WTC11 (cell line): Measurements from ENCODE around the gene DPYSL5. TPM values are rescaled to one million over a fixed set of nuclear protein-coding genes. Genes with fewer than 3 reads are reported as not detected.

Source experiments
- ATAC-seq: fragments of 200-7000 bp; cut with Tn5 transposase; 2 replicates; pipeline ENCODE4 v1.10.0; 2021; ENCODE audit warnings: mild to moderate bottlenecking, moderate library complexity
- CTCF ChIA-PET: fragments of 300-600 bp; sonication (Branson Sonifier 250); formaldehyde crosslinking; loops from one replicate; lab custom pipeline; 2021; ENCODE audit warnings: antibody characterized with exemption; lab: Charles Lee
- POLR2A ChIA-PET: fragments of 350-600 bp; sonication (Branson Sonifier 250); formaldehyde crosslinking; loops from one replicate; lab custom pipeline; 2021; ENCODE audit warnings: antibody characterized with exemption; lab: Charles Lee
- DNase-seq: peaks from one replicate; pipeline ENCODE4 v3.0.0; 2021; ENCODE audit warnings: low spot score
- H3K27ac Mint-ChIP-seq: 2 replicates; pipeline ENCODE4 v1.8.0; 2021; ENCODE audit warnings: mixed read lengths
- H3K27me3 Mint-ChIP-seq: 2 replicates; pipeline ENCODE4 v1.8.0; 2021; ENCODE audit warnings: low read depth, mild to moderate bottlenecking, moderate library complexity, mixed read lengths
- H3K36me3 Mint-ChIP-seq: 2 replicates; pipeline ENCODE4 v1.8.0; 2021; ENCODE audit warnings: mixed read lengths
- H3K4me1 Mint-ChIP-seq: 2 replicates; pipeline ENCODE4 v1.8.0; 2022; ENCODE audit warnings: mixed read lengths
- H3K4me3 Mint-ChIP-seq: 2 replicates; pipeline ENCODE4 v1.8.0; 2021; ENCODE audit warnings: mild to moderate bottlenecking, moderate library complexity, mixed read lengths
- H3K9me3 Mint-ChIP-seq: 2 replicates; pipeline ENCODE4 v1.8.0; 2021; ENCODE audit warnings: mixed read lengths
- ATF1 ChIP-seq: sonication (generic); formaldehyde crosslinking; IDR thresholded peaks from 2 replicates; pipeline ENCODE4 v1.8.1; 2023; ENCODE audit warnings: mild to moderate bottlenecking, moderate library complexity, missing genetic modification reagents
- ETV6 ChIP-seq: sonication (generic); formaldehyde crosslinking; IDR thresholded peaks from 2 replicates; pipeline ENCODE4 v1.8.1; 2022; ENCODE audit warnings: mild to moderate bottlenecking, missing genetic modification reagents
- FOXJ3 ChIP-seq: sonication (generic); formaldehyde crosslinking; IDR thresholded peaks from 2 replicates; pipeline ENCODE4 v1.9.0; 2021; ENCODE audit warnings: missing genetic modification reagents, mild to moderate bottlenecking, borderline replicate concordance
- FOXK1 ChIP-seq: sonication (generic); formaldehyde crosslinking; IDR thresholded peaks from 2 replicates; pipeline ENCODE4 v1.8.0; 2022; ENCODE audit warnings: mild to moderate bottlenecking, moderate library complexity, missing genetic modification reagents
- MLX ChIP-seq: sonication (generic); formaldehyde crosslinking; IDR thresholded peaks from 2 replicates; pipeline ENCODE4 v1.8.1; 2023; ENCODE audit warnings: mild to moderate bottlenecking, missing genetic modification reagents, moderate library complexity
- NR1H2 ChIP-seq: sonication (generic); formaldehyde crosslinking; IDR thresholded peaks from 2 replicates; pipeline ENCODE4 v1.9.0; 2021; ENCODE audit warnings: mild to moderate bottlenecking, moderate library complexity, missing genetic modification reagents
- NR2C2 ChIP-seq: sonication (generic); formaldehyde crosslinking; IDR thresholded peaks from 2 replicates; pipeline ENCODE4 v1.8.0; 2022; ENCODE audit warnings: mild to moderate bottlenecking, missing genetic modification reagents
- NR3C1 ChIP-seq: sonication (generic); formaldehyde crosslinking; conservative IDR thresholded peaks from 2 replicates; pipeline ENCODE4 v1.8.1; 2023; ENCODE audit warnings: low read depth, mild to moderate bottlenecking, missing genetic modification reagents
- OVOL2 ChIP-seq: fragments of 250-450 bp; sonication (Bioruptor Pico); IDR thresholded peaks from 2 replicates; pipeline ENCODE4 v1.9.0; 2021; ENCODE audit warnings: mild to moderate bottlenecking, borderline replicate concordance
- ZNF423 ChIP-seq: fragments of 250-450 bp; sonication (Bioruptor Pico); IDR thresholded peaks from 2 replicates; pipeline ENCODE4 v2.1.2; 2022; ENCODE audit warnings: mild to moderate bottlenecking, moderate library complexity
- ZNF532 ChIP-seq: fragments of 250-450 bp; sonication (Bioruptor Pico); IDR thresholded peaks from 2 replicates; pipeline ENCODE4 v1.9.0; 2021; ENCODE audit warnings: mild to moderate bottlenecking, borderline replicate concordance
- ZNF671 ChIP-seq: fragments of 250-450 bp; sonication (Bioruptor Pico); IDR thresholded peaks from 2 replicates; pipeline ENCODE4 v1.8.0; 2021; ENCODE audit warnings: mild to moderate bottlenecking
- total RNA-seq: library from RNA; stranded (reverse); gene quantifications from 3 replicates; pipeline ENCODE4 v1.2.3, GENCODE V29; 2021
- TF ChIP-seq, protein P1 (sequence below): fragments of 250-450 bp; sonication (Bioruptor Pico); IDR thresholded peaks from 2 replicates; pipeline ENCODE4 v1.9.0; 2021; ENCODE audit warnings: mild to moderate bottlenecking
- TF ChIP-seq, protein P2 (sequence below): sonication (generic); formaldehyde crosslinking; IDR thresholded peaks from 2 replicates; pipeline ENCODE4 v1.8.1; 2023; ENCODE audit warnings: mild to moderate bottlenecking, missing genetic modification reagents, moderate library complexity
- TF ChIP-seq, protein P3 (sequence below): sonication (generic); formaldehyde crosslinking; conservative IDR thresholded peaks from 2 replicates; pipeline ENCODE4 v1.8.1; 2023; ENCODE audit warnings: mild to moderate bottlenecking, low read depth, missing genetic modification reagents, moderate library complexity
- TF ChIP-seq, protein P4 (sequence below): sonication (generic); formaldehyde crosslinking; IDR thresholded peaks from 2 replicates; pipeline ENCODE4 v1.8.1; 2023; ENCODE audit warnings: mild to moderate bottlenecking, missing genetic modification reagents, borderline replicate concordance
- TF ChIP-seq, protein P5 (sequence below): sonication (generic); formaldehyde crosslinking; IDR thresholded peaks from 2 replicates; pipeline ENCODE4 v1.8.0; 2023; ENCODE audit warnings: mild to moderate bottlenecking, missing genetic modification reagents

DPYSL5 gene
- total RNA-seq, 1 experiment from 2014 or later, result 12.1 TPM

GRCh38 chr2:26853751-26854150, 5.8 kb downstream of the DPYSL5 start (continued):
- TF ChIP-seq ZNF532 (CRISPR knock-in tag) (no peak), ZNF423 (CRISPR knock-in tag) (no peak), ATF1 (CRISPR knock-in tag) (no peak)
- TF ChIP-seq, protein P1, sequence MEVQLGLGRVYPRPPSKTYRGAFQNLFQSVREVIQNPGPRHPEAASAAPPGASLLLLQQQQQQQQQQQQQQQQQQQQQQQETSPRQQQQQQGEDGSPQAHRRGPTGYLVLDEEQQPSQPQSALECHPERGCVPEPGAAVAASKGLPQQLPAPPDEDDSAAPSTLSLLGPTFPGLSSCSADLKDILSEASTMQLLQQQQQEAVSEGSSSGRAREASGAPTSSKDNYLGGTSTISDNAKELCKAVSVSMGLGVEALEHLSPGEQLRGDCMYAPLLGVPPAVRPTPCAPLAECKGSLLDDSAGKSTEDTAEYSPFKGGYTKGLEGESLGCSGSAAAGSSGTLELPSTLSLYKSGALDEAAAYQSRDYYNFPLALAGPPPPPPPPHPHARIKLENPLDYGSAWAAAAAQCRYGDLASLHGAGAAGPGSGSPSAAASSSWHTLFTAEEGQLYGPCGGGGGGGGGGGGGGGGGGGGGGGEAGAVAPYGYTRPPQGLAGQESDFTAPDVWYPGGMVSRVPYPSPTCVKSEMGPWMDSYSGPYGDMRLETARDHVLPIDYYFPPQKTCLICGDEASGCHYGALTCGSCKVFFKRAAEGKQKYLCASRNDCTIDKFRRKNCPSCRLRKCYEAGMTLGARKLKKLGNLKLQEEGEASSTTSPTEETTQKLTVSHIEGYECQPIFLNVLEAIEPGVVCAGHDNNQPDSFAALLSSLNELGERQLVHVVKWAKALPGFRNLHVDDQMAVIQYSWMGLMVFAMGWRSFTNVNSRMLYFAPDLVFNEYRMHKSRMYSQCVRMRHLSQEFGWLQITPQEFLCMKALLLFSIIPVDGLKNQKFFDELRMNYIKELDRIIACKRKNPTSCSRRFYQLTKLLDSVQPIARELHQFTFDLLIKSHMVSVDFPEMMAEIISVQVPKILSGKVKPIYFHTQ, result no peak

GRCh38 chr2:26854283-26854827, 6.4 kb downstream of the DPYSL5 start:
- DNase-seq, result no peak
- H3K36me3 Mint-ChIP-seq, result no peaks in the 10 kb centered on the region
- POLR2A ChIA-PET, result no interaction called here
- ATAC-seq, result no peak
- peaks cover 60% of the 10 kb centered on the region for H3K27me3 Mint-ChIP-seq
- CTCF ChIA-PET, result interaction anchor here (1.5 to 2.9 kb wide), 2 partner anchors 68 to 89 kb away, joined by 6 to 9 read pairs; no protein-coding TSS in a partner anchor
- no peak overlapping the region for H3K27ac Mint-ChIP-seq
- no peaks in the 10 kb centered on the region for H3K4me1 Mint-ChIP-seq
- no peaks in the 10 kb centered on the region for H3K9me3 Mint-ChIP-seq
- no peak overlapping the region for H3K4me3 Mint-ChIP-seq
- TF ChIP-seq ETV6 (CRISPR knock-in tag), result no peak
- no peak for TF ChIP-seq FOXJ3
- no peak for TF ChIP-seq MLX (CRISPR knock-in tag)
- TF ChIP-seq FOXK1, result no peak
- TF ChIP-seq ATF1 (CRISPR knock-in tag), result no peak
- TF ChIP-seq, protein P2, sequence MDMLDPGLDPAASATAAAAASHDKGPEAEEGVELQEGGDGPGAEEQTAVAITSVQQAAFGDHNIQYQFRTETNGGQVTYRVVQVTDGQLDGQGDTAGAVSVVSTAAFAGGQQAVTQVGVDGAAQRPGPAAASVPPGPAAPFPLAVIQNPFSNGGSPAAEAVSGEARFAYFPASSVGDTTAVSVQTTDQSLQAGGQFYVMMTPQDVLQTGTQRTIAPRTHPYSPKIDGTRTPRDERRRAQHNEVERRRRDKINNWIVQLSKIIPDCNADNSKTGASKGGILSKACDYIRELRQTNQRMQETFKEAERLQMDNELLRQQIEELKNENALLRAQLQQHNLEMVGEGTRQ (CRISPR knock-in tag), result no peak
- TF ChIP-seq NR3C1 (CRISPR knock-in tag), result no peak
- TF ChIP-seq, protein P3, sequence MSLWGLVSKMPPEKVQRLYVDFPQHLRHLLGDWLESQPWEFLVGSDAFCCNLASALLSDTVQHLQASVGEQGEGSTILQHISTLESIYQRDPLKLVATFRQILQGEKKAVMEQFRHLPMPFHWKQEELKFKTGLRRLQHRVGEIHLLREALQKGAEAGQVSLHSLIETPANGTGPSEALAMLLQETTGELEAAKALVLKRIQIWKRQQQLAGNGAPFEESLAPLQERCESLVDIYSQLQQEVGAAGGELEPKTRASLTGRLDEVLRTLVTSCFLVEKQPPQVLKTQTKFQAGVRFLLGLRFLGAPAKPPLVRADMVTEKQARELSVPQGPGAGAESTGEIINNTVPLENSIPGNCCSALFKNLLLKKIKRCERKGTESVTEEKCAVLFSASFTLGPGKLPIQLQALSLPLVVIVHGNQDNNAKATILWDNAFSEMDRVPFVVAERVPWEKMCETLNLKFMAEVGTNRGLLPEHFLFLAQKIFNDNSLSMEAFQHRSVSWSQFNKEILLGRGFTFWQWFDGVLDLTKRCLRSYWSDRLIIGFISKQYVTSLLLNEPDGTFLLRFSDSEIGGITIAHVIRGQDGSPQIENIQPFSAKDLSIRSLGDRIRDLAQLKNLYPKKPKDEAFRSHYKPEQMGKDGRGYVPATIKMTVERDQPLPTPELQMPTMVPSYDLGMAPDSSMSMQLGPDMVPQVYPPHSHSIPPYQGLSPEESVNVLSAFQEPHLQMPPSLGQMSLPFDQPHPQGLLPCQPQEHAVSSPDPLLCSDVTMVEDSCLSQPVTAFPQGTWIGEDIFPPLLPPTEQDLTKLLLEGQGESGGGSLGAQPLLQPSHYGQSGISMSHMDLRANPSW (CRISPR knock-in tag), result no peak
- no peak for TF ChIP-seq NR2C2
- TF ChIP-seq NR1H2, result no peak
- no peak for TF ChIP-seq ZNF671 (CRISPR knock-in tag)
- TF ChIP-seq, protein P4, sequence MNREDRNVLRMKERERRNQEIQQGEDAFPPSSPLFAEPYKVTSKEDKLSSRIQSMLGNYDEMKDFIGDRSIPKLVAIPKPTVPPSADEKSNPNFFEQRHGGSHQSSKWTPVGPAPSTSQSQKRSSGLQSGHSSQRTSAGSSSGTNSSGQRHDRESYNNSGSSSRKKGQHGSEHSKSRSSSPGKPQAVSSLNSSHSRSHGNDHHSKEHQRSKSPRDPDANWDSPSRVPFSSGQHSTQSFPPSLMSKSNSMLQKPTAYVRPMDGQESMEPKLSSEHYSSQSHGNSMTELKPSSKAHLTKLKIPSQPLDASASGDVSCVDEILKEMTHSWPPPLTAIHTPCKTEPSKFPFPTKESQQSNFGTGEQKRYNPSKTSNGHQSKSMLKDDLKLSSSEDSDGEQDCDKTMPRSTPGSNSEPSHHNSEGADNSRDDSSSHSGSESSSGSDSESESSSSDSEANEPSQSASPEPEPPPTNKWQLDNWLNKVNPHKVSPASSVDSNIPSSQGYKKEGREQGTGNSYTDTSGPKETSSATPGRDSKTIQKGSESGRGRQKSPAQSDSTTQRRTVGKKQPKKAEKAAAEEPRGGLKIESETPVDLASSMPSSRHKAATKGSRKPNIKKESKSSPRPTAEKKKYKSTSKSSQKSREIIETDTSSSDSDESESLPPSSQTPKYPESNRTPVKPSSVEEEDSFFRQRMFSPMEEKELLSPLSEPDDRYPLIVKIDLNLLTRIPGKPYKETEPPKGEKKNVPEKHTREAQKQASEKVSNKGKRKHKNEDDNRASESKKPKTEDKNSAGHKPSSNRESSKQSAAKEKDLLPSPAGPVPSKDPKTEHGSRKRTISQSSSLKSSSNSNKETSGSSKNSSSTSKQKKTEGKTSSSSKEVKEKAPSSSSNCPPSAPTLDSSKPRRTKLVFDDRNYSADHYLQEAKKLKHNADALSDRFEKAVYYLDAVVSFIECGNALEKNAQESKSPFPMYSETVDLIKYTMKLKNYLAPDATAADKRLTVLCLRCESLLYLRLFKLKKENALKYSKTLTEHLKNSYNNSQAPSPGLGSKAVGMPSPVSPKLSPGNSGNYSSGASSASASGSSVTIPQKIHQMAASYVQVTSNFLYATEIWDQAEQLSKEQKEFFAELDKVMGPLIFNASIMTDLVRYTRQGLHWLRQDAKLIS (CRISPR knock-in tag), result no peak
- TF ChIP-seq, protein P5, sequence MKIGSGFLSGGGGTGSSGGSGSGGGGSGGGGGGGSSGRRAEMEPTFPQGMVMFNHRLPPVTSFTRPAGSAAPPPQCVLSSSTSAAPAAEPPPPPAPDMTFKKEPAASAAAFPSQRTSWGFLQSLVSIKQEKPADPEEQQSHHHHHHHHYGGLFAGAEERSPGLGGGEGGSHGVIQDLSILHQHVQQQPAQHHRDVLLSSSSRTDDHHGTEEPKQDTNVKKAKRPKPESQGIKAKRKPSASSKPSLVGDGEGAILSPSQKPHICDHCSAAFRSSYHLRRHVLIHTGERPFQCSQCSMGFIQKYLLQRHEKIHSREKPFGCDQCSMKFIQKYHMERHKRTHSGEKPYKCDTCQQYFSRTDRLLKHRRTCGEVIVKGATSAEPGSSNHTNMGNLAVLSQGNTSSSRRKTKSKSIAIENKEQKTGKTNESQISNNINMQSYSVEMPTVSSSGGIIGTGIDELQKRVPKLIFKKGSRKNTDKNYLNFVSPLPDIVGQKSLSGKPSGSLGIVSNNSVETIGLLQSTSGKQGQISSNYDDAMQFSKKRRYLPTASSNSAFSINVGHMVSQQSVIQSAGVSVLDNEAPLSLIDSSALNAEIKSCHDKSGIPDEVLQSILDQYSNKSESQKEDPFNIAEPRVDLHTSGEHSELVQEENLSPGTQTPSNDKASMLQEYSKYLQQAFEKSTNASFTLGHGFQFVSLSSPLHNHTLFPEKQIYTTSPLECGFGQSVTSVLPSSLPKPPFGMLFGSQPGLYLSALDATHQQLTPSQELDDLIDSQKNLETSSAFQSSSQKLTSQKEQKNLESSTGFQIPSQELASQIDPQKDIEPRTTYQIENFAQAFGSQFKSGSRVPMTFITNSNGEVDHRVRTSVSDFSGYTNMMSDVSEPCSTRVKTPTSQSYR (CRISPR knock-in tag), result no peak
- TF ChIP-seq OVOL2 (CRISPR knock-in tag), result no peak
